GM12878 (cell line): ENCODE measurements around the gene TRIM7. TPM values are rescaled to one million over a fixed set of nuclear protein-coding genes. Genes with fewer than 3 reads are reported as not detected.

ENCODE experiments used
- ATAC-seq: fragments of 200-7000 bp; cut with Tn5 transposase; 3 replicates; pipeline ENCODE4 v1.9.1; 2020; ENCODE audit warnings: mild to moderate bottlenecking, moderate library complexity
- BruUV-seq: library from RNA; stranded (reverse); fragments of 400-500 nt; replicated peaks from 2 replicates; lab custom pipeline; 2021; lab: Mats Ljungman, UMichigan
- CTCF ChIA-PET: fragments of 300-600 bp; sonication (Branson Sonifier 250); formaldehyde crosslinking; extraction: SDS; loops from one replicate; lab custom pipeline; 2021; ENCODE audit warnings: inconsistent platforms; lab: Yijun Ruan, JAX
- POLR2A ChIA-PET: fragments of 350-600 bp; formaldehyde crosslinking; extraction: SDS; loops from one replicate; lab custom pipeline; 2021; ENCODE audit warnings: inconsistent platforms; lab: Charles Lee
- RAD21 ChIA-PET: fragments of 300-600 bp; sonication (Branson Sonifier 250); formaldehyde crosslinking; loops from one replicate; lab custom pipeline; 2023; ENCODE audit warnings: antibody characterized with exemption; ENCODE audit not compliant: unreplicated experiment; lab: Charles Lee
- SMC1A ChIA-PET: fragments of 300-600 bp; sonication (Branson Sonifier 250); formaldehyde crosslinking; loops from one replicate; lab custom pipeline; 2023; ENCODE audit not compliant: unreplicated experiment, uncharacterized antibody; lab: Charles Lee
- DNase-seq: peaks from one replicate; pipeline ENCODE4 v3.0.0-alpha.2; 2011; ENCODE audit warnings: low read depth, low spot score
- FAIRE-seq: peaks from 3 replicates; lab custom pipeline; 2011; peaks lifted over from hg19 to GRCh38; lab: Jason Lieb, UNC
- H2AFZ ChIP-seq: 2 replicates; pipeline ENCODE4 v1.6.0; 2011; ENCODE audit warnings: low read depth, low read length, control low read depth; ENCODE audit not compliant: control insufficient read depth
- H3K27ac ChIP-seq: 2 replicates; pipeline ENCODE4 v1.5.1; 2011; ENCODE audit warnings: control low read depth; ENCODE audit not compliant: control insufficient read depth, insufficient read depth
- H3K27me3 ChIP-seq, 2 experiments: replicated peaks in 1 of 2; 2 replicates each; pipeline versions ENCODE4 v1.6.0 to v1.6.1; 2011; ENCODE audit warnings: low read length in 1 of 2; ENCODE audit not compliant: control insufficient read depth in 2 of 2, insufficient read depth in 2 of 2
- H3K36me3 ChIP-seq, 2 experiments: 2 replicates each; pipeline ENCODE4 v1.5.1; 2011; ENCODE audit warnings: low read length in 1 of 2; ENCODE audit not compliant: control insufficient read depth in 2 of 2, insufficient read depth in 2 of 2
- H3K4me1 ChIP-seq: 2 replicates; pipeline ENCODE4 v1.6.1; 2011; ENCODE audit warnings: mild to moderate bottlenecking, low read length, moderate library complexity, mixed read lengths; ENCODE audit not compliant: control insufficient read depth, insufficient read depth
- H3K4me2 ChIP-seq: 2 replicates; pipeline ENCODE4 v1.6.0; 2011; ENCODE audit warnings: control low read depth; ENCODE audit not compliant: control insufficient read depth, insufficient read depth
- H3K4me3 ChIP-seq: fragments of 200-600 bp; sonication (generic); 2 replicates; pipeline ENCODE4 v1.5.1; 2016
- H3K79me2 ChIP-seq: 2 replicates; pipeline ENCODE4 v1.6.0; 2011; ENCODE audit warnings: low read length; ENCODE audit not compliant: control insufficient read depth, insufficient read depth
- H3K9ac ChIP-seq: 2 replicates; pipeline ENCODE4 v1.8.0; 2011; ENCODE audit warnings: low read length, control low read depth, mixed read lengths; ENCODE audit not compliant: control insufficient read depth, insufficient read depth
- H3K9me3 ChIP-seq: replicated peaks from 3 replicates; pipeline ENCODE4 v1.5.1; 2011; ENCODE audit warnings: mild to moderate bottlenecking, low read length; ENCODE audit not compliant: control insufficient read depth, insufficient read depth
- H4K20me1 ChIP-seq: 2 replicates; pipeline ENCODE4 v1.6.0; 2011; ENCODE audit not compliant: control insufficient read depth, insufficient read depth
- BCLAF1 ChIP-seq: fragments of 450-650 bp; IDR thresholded peaks from 2 replicates; pipeline ENCODE4 v1.6.1; 2017; ENCODE audit warnings: antibody characterized with exemption, mild to moderate bottlenecking, moderate library complexity
- CEBPB ChIP-seq, 2 experiments: fragments of 150-350 bp in 1 of 2; IDR thresholded peaks; 2 replicates each; pipeline ENCODE4 v1.6.1; 2012 to 2014; ENCODE audit warnings: low read depth in 2 of 2, low read length in 2 of 2, borderline replicate concordance in 1 of 2, inconsistent platforms in 1 of 2
- HCFC1 ChIP-seq: fragments of 150-350 bp; IDR thresholded peaks from 2 replicates; pipeline ENCODE4 v1.6.1; 2014; ENCODE audit warnings: low read length
- IKZF1 ChIP-seq: fragments of 450-650 bp; conservative IDR thresholded peaks from 2 replicates; pipeline ENCODE4 v1.6.1; 2017; ENCODE audit warnings: antibody characterized with exemption, mild to moderate bottlenecking
- NBN ChIP-seq: fragments of 450-650 bp; IDR thresholded peaks from 2 replicates; pipeline ENCODE4 v1.6.1; 2016
- PAX5 ChIP-seq: IDR thresholded peaks from 2 replicates; pipeline ENCODE4 v1.6.1; 2011; ENCODE audit warnings: low read depth, low read length, borderline replicate concordance
- PKNOX1 ChIP-seq: fragments of 450-650 bp; IDR thresholded peaks from 2 replicates; pipeline ENCODE4 v1.6.1; 2016; ENCODE audit warnings: mild to moderate bottlenecking
- RELA ChIP-seq: fragments of 450-650 bp; IDR thresholded peaks from 2 replicates; pipeline ENCODE4 v1.8.0; 2014; ENCODE audit warnings: borderline replicate concordance; ENCODE audit not compliant: partially characterized antibody
- SUZ12 ChIP-seq: fragments of 200-600 bp; sonication (generic); IDR thresholded peaks from one replicate; pipeline ENCODE4 v1.6.1; 2018; ENCODE audit warnings: antibody characterized with exemption, mild to moderate bottlenecking; ENCODE audit not compliant: unreplicated experiment
- TARDBP ChIP-seq: IDR thresholded peaks from 2 replicates; pipeline ENCODE4 v1.6.1; 2016; ENCODE audit warnings: borderline replicate concordance
- TCF12 ChIP-seq: IDR thresholded peaks from 2 replicates; pipeline ENCODE4 v1.6.1; 2011; ENCODE audit warnings: low read depth, mild to moderate bottlenecking, low read length
- WGBS: methylation state at CpG from one replicate; pipeline ENCODE4 v1.1.6; 2016; ENCODE audit warnings: low lambda C conversion rate; ENCODE audit not compliant: insufficient replicate concordance, insufficient coverage; ENCODE audit errors: missing lambda C conversion rate; 5-methylcytosine and 5-hydroxymethylcytosine counted together
- in situ Hi-C: fragments of 300-500 bp; cut with MboI; formaldehyde crosslinking; loops from 9 replicates; pipeline ENCODE4 v1.14.3; 2018; ENCODE audit warnings: mixed read lengths
- intact Hi-C: fragments of 100-400 bp; cut with micrococcal nuclease; formaldehyde crosslinking; loops from one replicate; pipeline ENCODE4 v1.14.2; 2022; ENCODE audit not compliant: unreplicated experiment
- polyA plus RNA-seq, 11 experiments: library from polyadenylated mRNA; depleted of rRNA in 4 of 11; unstranded in 6 of 11; stranded (reverse) in 5 of 11; fragments of >200 nt; fragmentation: Nextera tagmentation in 4 of 11; fragmentation: Illumina TruSeq in 1 of 11; extraction: Ambion mirVana in 4 of 11; extraction: Trizol in 1 of 11; gene quantifications; 1 replicate in 1 of 11; 2 replicates in 10 of 11; pipeline versions ENCODE4 v1.2.1 to v1.2.3, GENCODE V29; 2011 to 2016; ENCODE audit warnings: inconsistent platforms in 2 of 11, missing spikeins in 2 of 11, low read depth in 1 of 11
- total RNA-seq, 4 experiments: library from RNA; depleted of rRNA in 3 of 4; stranded (reverse); fragments of >200 nt in 3 of 4; fragmentation: Illumina TruSeq in 1 of 4; extraction: Trizol in 1 of 4; gene quantifications; 2 replicates each; pipeline versions ENCODE4 v1.2.1 to v1.2.3, GENCODE V29; 2013 to 2021
- TF ChIP-seq, protein P1 (sequence below): fragments of 450-650 bp; IDR thresholded peaks from 2 replicates; pipeline ENCODE4 v1.6.1; 2018; ENCODE audit warnings: borderline replicate concordance, mild to moderate bottlenecking; ENCODE audit not compliant: partially characterized antibody
- TF ChIP-seq, protein P2 (sequence below): fragments of 450-650 bp; IDR thresholded peaks from 2 replicates; pipeline ENCODE4 v1.6.1; 2017; ENCODE audit warnings: low read depth, mild to moderate bottlenecking, moderate library complexity

The TRIM7 gene
- total and polyA plus RNA-seq, 10 of the 15 experiments (the other 5 are each of a cell fraction or from before 2014, with no cell fraction given) = 0.02 to 1.6 (median 0.41) TPM

GRCh38 chr5:181173420-181174342, 31.3 kb downstream of the TRIM7 start:
- ChIA-PET POLR2A (interaction anchor here (0.9 to 1.8 kb wide), 7 partner anchors 10 to 344 kb away, joined by 3 to 7 read pairs (median 4); no protein-coding TSS in a partner anchor), SMC1A (interaction anchor here (0.7 to 2.9 kb wide), 14 partner anchors 11 to 437 kb away, joined by 3 to 10 read pairs (median 4); no protein-coding TSS in a partner anchor), RAD21 (interaction anchor here (1.0 to 2.5 kb wide), 8 partner anchors 11 to 365 kb away, joined by 4 to 10 read pairs (median 6); no protein-coding TSS in a partner anchor), CTCF (interaction anchor here (0.9 to 2.2 kb wide), 15 partner anchors 9 to 389 kb away, joined by 3 to 21 read pairs (median 5); partner anchors contain the start of gene TRIM52)
- FAIRE-seq = no peak
- intact Hi-C loops (loop anchor here (1.0 to 5.0 kb wide), 2 partner anchors 14 to 366 kb away; no protein-coding TSS in a partner anchor), in situ Hi-C loops (no loop called here)
- no peaks in the 10 kb centered on the region for H3K79me2 ChIP-seq
- peak overlapping the region; percentile 82 for H2AFZ ChIP-seq
- peak overlapping the region; percentile 59 for H3K9ac ChIP-seq
- H3K36me3 ChIP-seq = no peaks in the 10 kb centered on the region
- no peaks in the 10 kb centered on the region for H3K27me3 ChIP-seq
- no TSS peak for BruUV-seq
- peak; percentile 84 for DNase-seq
- H3K9me3 ChIP-seq = no peaks in the 10 kb centered on the region
- peaks cover 20% of the 10 kb centered on the region for H3K4me1 ChIP-seq
- no peaks in the 10 kb centered on the region for H4K20me1 ChIP-seq
- peak overlapping the region; percentile 53 for H3K27ac ChIP-seq
- H3K4me3 ChIP-seq = peak overlapping the region; percentile 66
- peak overlapping the region; percentile 94 for H3K4me2 ChIP-seq
- WGBS = 26% methylated on average over 50 of the region's 50 CpGs
- peak; percentile 77 for ATAC-seq
- TF ChIP-seq BCLAF1 (no peak), NBN (peak; percentile 77), CEBPB (IDR thresholded peaks at IDR 0.05; ENCODE audit: borderline replicate concordance in 1 of 2, low read depth in 2 of 2, low read length in 2 of 2) (no peak), TCF12 (no peak), HCFC1 (no peak), SUZ12 (no peak), RELA (no peak), TARDBP (peak; percentile 90; the same call in 1 of the 2 replicates), IKZF1 (peak; percentile 75), PAX5 (no peak), PKNOX1 (no peak)
- TF ChIP-seq, protein P1, sequence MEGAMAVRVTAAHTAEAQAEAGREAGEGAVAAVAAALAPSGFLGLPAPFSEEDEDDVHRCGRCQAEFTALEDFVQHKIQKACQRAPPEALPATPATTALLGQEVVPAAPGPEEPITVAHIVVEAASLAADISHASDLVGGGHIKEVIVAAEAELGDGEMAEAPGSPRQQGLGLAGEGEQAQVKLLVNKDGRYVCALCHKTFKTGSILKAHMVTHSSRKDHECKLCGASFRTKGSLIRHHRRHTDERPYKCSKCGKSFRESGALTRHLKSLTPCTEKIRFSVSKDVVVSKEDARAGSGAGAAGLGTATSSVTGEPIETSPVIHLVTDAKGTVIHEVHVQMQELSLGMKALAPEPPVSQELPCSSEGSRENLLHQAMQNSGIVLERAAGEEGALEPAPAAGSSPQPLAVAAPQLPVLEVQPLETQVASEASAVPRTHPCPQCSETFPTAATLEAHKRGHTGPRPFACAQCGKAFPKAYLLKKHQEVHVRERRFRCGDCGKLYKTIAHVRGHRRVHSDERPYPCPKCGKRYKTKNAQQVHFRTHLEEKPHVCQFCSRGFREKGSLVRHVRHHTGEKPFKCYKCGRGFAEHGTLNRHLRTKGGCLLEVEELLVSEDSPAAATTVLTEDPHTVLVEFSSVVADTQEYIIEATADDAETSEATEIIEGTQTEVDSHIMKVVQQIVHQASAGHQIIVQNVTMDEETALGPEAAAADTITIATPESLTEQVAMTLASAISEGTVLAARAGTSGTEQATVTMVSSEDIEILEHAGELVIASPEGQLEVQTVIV = no peak
- TF ChIP-seq, protein P2, sequence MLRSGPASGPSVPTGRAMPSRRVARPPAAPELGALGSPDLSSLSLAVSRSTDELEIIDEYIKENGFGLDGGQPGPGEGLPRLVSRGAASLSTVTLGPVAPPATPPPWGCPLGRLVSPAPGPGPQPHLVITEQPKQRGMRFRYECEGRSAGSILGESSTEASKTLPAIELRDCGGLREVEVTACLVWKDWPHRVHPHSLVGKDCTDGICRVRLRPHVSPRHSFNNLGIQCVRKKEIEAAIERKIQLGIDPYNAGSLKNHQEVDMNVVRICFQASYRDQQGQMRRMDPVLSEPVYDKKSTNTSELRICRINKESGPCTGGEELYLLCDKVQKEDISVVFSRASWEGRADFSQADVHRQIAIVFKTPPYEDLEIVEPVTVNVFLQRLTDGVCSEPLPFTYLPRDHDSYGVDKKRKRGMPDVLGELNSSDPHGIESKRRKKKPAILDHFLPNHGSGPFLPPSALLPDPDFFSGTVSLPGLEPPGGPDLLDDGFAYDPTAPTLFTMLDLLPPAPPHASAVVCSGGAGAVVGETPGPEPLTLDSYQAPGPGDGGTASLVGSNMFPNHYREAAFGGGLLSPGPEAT = no peak
